ENCODE results near the gene MAL.

- TF ChIP-seq CTCF (IDR thresholded peaks at IDR 0.05; ENCODE audit: poor library complexity, severe bottlenecking) (no peak), TAF1 (IDR thresholded peaks at IDR 0.05; ENCODE audit: low read depth) (no peak), MXI1 (conservative IDR thresholded peaks at IDR 0.05; ENCODE audit: poor library complexity, severe bottlenecking) (no peak), RAD21 (conservative IDR thresholded peaks at IDR 0.05) (no peak), EP300 (conservative IDR thresholded peaks at IDR 0.05; ENCODE audit: poor library complexity, severe bottlenecking) (no peak), SMC3 (conservative IDR thresholded peaks at IDR 0.05; ENCODE audit: poor library complexity) (no peak)
Observed at GRCh38 chr2:95004287-95004686, 21.2 kb upstream of the MAL start.

All from neural cell (in vitro differentiated cells).